PC-9 (cell line): ENCODE measurements around the gene SUSD2.

Source experiments
- CTCF ChIP-seq: fragments of 200-600 bp; sonication (generic); conservative IDR thresholded peaks from 2 replicates; pipeline ENCODE4 v1.6.1; 2017; ENCODE audit warnings: mixed run types, antibody characterized with exemption, mild to moderate bottlenecking, moderate library complexity
- EZH2 ChIP-seq: fragments of 200-600 bp; sonication (generic); IDR thresholded peaks from 2 replicates; pipeline ENCODE4 v1.8.0; 2017; ENCODE audit warnings: antibody characterized with exemption, low read depth

DNA sequence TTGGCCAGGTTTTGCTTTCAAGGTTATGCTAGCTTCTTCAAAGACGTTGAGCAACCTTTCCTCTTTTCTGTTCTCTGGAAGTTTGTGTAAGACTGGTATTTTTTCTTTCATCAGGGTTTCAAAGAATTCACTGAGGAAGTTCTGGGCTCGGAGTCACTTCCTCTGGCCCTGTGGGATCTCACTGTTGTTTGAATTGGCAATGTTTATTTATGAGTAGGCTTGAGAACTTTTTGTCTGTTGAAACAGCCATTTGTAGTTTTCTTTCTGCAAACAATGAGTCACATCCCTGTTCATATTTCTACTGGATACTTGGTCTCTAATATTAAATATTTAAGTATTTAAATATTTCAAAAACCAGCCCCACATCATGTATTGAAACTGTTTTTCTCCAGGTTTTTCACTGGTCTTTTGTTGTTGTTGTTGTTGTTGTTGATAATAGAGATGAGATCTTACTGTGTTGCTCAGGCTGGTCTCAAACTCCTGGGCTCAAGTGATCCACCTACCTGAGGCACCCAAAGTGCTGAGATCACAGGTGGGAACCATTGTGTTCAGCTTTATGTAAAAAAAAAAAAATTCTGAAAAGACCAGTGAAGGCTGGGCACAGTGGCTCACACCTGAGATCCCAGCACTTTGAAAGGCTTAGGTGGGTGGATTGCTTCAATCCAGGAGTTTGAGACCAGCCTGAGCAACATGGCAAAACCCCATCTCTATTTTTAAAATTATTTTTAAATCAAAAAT, 26.9 kb downstream of the SUSD2 start:
- no peak for TF ChIP-seq EZH2
- no peak for TF ChIP-seq CTCF
